Right ventricle myocardium superior (tissue), 1 donor: Measurements from ENCODE around the gene FAM114A1. TPM values are rescaled to one million over a fixed set of nuclear protein-coding genes. Genes with fewer than 3 reads are reported as not detected.

Source experiments
- ATAC-seq: fragments of 200-7000 bp; cut with Tn5 transposase; one replicate; pipeline ENCODE4 v1.9.1; 2020; ENCODE audit warnings: mild to moderate bottlenecking; ENCODE audit not compliant: poor library complexity
- DNase-seq: peaks from one replicate; pipeline ENCODE4 v3.0.0-alpha.2; 2020
- intact Hi-C: fragments of 100-400 bp; cut with DNase I; formaldehyde crosslinking; loops from one replicate; pipeline ENCODE4 v1.11.2; 2022
- total RNA-seq: library from RNA; stranded (reverse); fragmentation: NEBNext Ultra II Directional; extraction: Animal tissue kit (Norgen Biotek cat#: 25700); gene quantifications from one replicate; pipeline ENCODE4 v1.2.1, GENCODE V29; 2021
- donor health status: DM: no; HTN: yes; CAD: no; lungs with severe emphysema.

The FAM114A1 gene
- total RNA-seq, 1 donor from 2014 or later, result 20.3 TPM

DNA sequence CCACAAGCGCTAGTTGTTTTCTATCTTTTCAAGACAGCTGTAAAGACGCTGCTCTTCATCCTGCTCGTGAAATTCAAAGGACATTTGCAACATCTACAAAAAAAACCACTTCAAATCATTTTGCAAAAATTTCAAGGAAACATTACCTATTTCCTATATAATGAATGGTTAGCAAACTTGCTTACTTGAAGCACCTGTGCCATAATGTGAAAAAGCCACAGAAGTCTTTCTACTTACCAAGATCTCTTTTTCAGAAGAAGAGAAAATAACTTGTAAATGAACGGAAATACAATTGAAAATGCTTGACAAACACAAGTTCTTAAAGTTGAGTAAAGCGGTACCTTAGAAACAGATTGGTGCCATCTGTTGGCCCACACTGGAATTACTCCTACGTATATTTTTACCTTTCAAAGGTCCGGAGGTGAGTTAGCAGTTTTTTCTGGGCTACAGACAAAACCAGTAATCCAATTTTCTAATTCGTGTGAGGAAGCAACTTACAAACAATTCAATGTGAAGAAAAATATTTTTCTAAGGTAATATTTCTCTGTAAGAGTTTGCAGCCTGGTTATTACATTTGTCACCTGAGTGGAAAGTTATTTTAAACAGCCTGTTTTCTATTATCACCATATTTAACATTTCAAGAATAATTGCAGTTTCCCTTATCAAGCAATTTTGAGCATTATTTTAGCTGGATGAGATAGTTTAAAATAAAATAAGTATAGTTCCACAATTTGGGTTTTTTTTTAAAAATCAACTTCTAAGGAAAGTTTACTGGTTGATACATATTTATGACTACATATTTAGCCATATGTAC is 10.9 kb upstream of the FAM114A1 start, which contains the start of gene TLR6:
TSS of gene TLR6 (minus strand) at position 294 of the 814 bp plus-strand sequence. CDS start 27,344 bp downstream, outside the sequence.
- no peak for DNase-seq
- peak; percentile 71 for ATAC-seq
- intact Hi-C loops, result loop anchor here (5.0 kb wide), 1 partner anchor 94 kb away; no protein-coding TSS in a partner anchor

DNA sequence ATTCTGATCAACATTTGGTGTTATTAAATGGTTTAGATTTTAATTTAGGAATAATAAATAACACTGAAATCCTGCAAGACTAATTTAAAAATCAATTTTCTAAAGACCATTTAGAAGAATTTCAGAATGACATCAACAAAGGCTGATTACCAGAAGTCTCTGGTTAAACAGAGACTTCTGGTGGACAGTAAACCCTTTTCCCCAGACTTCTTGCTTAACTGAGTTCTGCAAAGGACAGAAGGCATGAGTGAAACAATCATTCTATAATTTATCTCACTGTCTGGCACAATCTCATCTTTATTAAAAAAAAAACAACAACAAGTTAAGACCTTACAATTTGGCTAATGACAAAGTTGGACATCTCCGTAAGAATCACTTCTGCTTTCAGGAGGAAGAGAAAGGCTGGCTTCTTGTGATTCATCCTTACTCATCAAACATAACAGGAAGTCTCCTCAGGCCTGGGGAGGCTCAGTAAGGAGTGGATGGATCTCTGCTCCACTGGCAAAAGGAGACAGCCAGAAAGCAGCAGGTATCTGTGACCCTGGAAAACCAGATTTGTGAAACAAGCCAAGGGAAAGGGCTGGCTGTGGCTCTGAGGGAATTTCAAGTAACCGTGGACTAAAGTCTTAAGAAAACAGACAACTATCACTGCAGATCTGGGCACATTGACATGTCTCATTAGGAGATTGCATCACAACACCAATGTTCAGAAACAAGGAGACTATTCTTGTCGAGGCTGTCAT is 10.1 kb upstream of the FAM114A1 start:
- ATAC-seq (peak; percentile 85), DNase-seq (no peak)
- intact Hi-C loops, result loop anchor here (5.0 kb wide), 1 partner anchor 95 kb away; no protein-coding TSS in a partner anchor

DNA sequence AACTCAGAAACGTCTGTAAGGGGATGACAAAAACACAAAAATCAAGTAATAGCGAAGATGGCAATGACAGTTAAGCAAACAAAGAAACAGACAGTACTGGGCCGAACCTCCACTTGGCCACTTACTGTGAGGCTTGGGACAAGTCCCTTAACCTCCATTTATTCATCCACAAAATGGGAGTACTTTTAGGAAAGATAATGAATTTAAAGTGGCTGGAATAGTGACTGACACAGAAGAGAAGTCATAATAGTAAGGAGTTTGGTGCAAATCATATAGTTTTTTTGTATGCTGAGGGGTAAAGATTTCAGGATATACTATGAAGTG is 9.5 kb upstream of the FAM114A1 start:
- intact Hi-C loops, result loop anchor here (5.0 kb wide), 1 partner anchor 96 kb away; no protein-coding TSS in a partner anchor
- no peak for DNase-seq
- no peak for ATAC-seq

DNA sequence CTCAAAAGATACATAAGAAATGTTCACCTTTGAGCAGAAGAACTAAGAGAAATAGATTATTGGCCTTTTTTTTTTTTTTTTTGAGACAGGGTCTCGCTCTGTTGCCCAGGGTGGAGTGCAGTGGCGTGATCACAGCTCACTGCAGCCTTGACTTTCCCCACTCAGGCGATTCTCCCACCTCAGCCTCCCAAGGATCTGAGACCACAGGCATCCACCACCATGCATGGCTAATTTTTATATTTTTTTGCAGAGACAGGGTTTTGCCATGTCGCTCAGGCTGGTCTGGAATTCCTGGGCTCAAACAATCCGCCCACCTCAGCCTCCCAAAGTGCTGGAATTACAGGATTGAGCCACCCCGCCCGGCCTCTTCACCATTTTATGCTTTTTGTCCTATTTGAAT is 8.1 kb upstream of the FAM114A1 start:
- intact Hi-C loops, result loop anchor here (5.0 kb wide), 1 partner anchor 97 kb away; no protein-coding TSS in a partner anchor
- ATAC-seq, result no peak
- no peak for DNase-seq

DNA sequence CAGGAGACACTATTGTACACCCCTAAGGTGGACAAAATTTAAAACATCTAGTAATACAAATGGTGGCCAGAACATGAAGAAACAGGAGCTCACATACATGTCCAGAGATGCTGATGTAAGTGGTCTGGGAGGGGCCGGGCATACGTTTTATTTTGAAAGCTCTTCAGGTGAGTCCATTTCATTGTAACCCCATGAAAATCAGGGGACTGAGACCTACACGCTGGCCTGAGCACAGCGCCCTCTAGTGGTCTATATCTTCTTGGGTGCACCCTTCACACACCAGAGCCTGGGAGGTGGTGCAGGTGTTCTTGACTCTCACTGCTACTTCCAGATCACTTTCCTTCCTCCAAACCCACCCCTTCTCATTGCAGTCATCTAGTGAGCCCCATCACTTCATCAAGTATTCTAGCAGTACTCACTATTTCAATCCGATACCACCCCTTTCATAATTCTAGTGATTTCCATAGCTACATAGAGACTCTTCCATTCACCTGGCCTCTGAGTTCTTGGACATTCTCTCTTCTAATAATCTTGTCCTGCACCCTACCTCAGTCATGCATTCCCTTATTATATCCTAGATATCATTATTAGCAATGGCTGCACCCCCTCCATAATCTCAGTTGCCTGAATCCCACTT is 6.7 kb upstream of the FAM114A1 start:
- intact Hi-C loops, result no loop called here
- ATAC-seq (no peak), DNase-seq (peak; percentile 45)

DNA sequence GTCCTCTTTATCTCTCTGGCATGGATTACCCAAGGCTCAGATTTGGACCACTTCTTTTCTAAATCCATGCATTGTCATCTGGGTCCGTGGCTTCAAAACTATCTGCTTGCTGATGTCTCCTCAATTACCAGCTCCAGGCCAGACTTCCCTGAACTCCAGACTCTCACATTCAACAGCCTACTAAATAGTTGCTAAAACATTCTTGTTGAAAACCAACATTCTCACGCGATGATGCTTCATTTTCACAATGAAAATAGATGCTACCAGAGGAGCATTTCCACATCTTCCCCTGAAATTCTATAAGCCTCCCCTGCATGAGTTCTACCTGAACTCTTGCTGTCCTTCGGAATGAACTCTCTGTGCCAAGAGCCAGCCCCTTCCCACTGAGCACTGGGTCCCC is 5.8 kb upstream of the FAM114A1 start:
- ATAC-seq (no peak), DNase-seq (no peak)
- intact Hi-C loops, result no loop called here

DNA sequence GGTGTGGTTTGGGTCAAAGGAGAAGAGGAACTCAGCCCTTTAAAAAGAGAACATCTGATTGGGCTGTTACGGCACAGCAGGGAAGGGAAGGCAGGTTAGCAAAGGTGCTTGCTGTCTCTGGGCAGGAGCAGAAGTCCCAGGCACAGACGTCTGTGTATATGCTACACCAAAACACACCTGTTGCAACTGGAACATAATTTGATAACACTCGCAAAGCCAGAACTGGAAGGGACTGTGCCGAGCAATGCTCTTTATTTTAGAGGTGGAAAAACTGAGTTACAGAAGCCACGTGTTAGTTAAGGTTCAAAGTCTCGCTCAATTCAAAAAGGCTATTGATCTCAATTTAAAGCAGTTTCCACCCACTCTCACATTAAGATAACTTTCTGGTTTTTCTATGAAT is 2.2 kb upstream of the FAM114A1 start:
- no peak for DNase-seq
- ATAC-seq, result no peak
- intact Hi-C loops, result no loop called here

DNA sequence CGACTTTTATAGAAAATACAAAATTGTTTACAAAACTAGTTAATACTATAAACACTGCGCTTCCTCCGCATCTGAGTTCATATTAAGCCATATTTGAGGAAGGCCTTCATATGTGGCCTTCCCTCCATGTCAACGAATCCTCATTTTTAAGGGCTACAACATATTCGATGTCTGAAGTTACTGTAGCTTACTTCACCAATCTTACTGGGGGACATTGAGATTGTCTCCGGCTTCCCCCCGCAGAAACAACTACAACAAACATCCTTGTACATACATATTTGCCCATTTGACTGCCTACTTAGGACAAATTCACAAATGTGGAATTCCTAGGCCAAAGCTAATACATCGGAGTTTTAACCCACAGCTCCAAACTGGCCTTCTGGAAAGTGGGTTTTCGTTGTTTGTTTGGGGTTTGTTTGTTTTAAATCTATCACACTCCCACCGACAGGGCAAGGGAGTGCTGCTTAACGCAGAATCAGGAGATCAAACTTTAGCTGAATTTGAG is 581 bp upstream of the FAM114A1 start:
- intact Hi-C loops, result no loop called here
- ATAC-seq (no peak), DNase-seq (no peak)

DNA sequence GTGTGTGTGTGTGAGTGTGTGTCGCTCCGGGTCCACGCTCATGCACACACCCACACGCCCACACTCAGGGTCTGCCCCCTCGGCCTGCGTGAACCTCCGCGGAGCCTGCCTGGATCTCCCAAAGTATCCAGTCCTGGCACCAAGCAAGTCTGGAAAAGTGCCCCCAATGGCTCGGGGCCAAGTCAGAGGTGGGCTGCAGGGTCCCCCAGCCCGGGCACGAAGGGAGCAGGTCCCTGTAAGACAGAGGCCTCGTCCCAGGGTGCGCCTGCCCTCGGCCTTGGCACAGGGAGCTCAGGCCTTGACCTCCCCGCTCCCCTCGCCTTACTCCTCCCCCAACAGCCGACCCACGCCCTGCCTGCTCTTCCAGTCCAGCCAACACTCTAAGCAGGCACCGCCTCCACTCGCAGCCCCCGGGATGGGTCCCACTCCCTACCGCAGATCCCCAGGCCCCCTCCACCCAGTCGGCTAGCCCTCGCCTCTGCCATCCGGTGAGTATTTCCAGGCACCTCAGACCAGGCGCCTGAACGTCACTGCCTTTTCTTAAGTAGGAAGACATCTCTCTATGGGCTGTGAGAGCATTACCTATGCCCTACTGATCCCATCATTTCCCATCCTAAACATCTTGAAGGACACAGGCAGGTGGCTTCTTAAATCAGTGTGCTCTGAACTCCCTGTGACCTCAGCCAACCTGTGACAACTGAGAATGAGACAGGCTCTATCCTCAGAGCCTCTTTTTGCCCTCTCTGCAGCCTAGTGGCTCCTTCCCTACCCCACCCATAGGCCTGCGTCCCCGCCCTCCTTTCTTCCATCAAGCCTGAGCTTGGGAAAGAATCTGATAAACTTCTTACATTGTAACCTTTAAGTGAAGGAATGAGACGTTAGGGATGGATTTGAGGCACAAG is 704 bp downstream of the FAM114A1 start:
- ATAC-seq (peak; percentile 67), DNase-seq (peak; percentile 75)
- intact Hi-C loops, result no loop called here

DNA sequence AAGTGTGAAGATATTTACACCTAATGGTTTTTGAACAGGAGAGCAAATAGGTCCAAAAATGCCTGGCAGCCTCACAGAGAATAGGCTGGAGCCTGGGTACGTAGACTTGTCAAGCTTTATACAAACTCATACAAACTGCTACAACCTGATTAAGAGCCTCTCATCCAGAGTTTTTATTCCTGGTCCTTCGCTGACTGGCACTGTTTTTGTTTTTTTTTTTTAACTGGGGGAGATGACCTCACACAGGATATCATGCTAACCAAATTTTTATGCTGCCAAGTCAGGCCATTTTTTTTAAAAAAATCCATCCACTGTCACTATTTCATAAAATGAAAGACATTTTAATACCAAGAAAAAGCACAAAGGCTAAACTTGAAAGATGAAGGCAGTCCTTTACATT is 1.9 kb downstream of the FAM114A1 start:
- ATAC-seq, result no peak
- DNase-seq, result no peak
- intact Hi-C loops, result no loop called here

DNA sequence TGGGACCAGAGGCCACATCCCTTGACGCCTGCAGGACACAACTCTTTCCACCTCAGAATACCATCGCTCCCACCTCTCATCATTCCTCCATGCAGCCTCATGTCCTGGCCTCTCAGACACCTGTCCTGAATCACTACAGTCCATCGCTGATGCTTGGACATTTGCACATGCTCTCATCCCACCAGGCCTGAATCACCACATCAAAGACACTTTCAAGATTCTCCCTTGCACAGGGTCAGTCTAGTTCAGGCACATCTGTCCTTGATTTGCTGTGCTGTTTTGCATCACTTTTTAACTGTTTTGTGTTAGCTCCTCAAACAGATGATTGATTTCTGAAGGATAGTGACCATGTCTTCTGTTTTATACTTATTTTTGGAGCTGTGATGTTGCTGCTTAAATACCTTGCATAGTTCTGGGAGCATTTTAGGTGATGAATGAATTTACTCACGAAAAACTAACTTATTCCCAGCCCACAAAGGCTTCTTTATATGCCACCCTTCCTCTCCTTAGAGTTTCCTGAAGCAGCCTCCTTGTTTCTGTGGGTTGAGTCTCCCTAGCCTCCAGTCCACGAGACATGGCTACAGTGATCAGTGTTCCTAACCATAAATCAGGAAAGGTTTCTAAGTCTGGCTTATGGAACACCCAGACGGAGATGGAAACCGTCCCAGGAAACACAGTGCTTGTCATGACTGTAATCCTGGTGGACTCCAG is 2.6 kb downstream of the FAM114A1 start:
- ATAC-seq, result no peak
- intact Hi-C loops, result no loop called here
- no peak for DNase-seq

DNA sequence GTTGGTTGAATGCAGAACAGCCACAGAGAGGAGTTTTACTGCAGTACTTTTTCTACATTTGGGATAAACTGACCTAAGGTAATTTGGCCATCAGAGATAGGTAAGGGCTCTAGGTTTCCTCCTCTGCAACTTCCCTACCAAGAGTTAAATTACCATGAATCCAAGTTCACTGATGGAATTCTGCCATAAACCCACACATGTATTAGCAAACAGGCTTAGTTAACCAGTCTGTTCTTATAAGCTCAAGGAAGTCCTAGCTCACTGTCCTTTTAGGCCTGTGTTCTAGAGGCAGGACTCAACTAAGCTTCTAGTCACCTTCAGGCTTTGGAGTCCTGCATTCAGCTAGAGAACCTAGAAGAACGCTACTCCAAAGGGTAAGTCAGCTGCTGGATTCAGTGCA is 4.0 kb downstream of the FAM114A1 start:
- intact Hi-C loops, result no loop called here

DNA sequence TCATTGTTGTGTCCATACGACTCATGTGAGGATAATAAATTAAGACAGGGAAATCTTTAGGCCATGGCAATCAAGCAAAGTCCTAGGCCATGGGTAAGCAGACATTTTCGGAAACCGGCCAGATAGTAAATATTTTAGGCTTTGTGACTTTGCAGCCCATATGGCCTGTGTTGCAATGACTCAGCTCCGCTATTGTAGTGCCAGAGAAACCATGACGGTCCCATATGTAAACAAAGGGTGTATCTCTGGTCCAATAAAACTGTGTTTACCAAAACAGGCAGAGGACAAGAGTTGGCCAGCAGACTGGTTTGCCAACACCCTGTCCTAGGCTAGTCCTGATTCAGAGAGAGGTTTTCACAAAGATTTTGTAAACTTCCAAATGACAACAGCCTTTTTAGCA is 5.0 kb downstream of the FAM114A1 start:
- intact Hi-C loops, result no loop called here
- DNase-seq (no peak), ATAC-seq (no peak)

More for the DNA sequence above, 4.0 kb downstream of the FAM114A1 start:
- DNase-seq, result no peak
- no peak for ATAC-seq

DNA sequence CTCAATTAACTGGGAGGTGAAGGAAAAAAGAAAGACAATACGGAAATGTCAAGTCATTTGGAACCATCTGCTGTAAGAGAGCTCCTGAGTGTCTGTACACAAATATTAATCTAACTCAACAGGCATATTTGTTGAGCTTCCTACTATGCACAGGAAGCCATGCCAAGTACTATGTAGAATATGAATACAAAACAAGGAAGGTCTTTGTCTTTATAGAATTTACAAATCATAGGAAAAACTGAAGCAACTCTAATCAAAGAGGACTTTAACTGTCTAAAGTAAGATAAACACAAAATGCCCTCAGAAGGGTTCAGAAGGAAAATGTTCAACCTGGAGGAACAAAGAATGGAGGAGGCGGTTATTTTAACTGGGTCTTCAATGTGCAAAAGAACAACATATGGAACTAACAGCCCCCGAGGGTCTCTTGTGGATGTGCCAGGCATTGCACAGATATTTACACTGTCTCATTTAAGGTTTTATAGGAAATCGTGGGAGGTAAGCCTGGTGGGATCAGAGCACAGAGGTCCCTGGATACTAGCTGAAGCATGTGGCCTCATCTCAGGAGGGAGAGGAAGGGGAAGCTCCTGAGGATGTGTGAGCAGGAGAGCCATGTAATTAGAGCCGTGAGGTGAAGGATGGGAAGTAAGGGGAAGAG is 5.8 kb downstream of the FAM114A1 start:
- no peak for ATAC-seq
- no peak for DNase-seq
- intact Hi-C loops, result no loop called here

DNA sequence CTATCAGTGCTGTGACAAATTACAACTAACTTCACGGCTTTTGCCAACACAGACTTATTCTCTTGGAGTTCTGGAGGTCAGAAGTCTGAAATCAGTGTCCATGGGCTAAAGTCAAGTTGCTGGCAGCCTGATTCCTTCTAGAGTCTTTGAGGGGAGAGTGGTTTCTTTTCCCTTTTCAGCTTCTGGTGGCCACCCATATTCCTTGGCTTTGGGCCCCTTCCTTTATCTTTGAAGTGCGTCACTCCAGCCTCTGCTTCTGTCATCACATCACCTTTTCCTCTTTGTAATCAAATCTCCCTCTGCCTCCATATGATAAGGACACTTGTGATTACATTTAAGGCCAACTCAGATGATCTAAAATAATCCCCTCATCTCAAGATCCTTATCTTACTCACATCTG is 9.0 kb downstream of the FAM114A1 start:
- no peak for ATAC-seq
- intact Hi-C loops, result no loop called here
- DNase-seq, result no peak

DNA sequence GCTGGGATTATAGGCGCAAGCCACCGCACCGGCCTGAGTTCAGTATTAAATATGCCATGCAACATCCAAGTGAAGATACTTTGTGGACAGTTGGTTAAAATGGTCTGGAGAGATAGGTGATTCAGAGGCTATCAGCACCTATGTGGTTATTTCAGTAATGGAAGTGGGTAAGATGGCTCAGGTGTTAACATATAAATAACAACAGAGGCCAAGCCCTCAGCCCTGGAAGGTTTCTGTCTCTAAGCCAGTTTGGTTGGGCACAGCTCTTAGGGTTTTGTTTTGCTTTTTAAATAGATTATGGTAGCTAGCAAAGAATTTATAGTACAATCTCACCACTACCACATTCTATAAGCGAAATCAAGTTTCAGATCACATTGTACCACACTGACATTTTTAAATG is 16.6 kb downstream of the FAM114A1 start:
- no peak for DNase-seq
- intact Hi-C loops, result no loop called here
- no peak for ATAC-seq

DNA sequence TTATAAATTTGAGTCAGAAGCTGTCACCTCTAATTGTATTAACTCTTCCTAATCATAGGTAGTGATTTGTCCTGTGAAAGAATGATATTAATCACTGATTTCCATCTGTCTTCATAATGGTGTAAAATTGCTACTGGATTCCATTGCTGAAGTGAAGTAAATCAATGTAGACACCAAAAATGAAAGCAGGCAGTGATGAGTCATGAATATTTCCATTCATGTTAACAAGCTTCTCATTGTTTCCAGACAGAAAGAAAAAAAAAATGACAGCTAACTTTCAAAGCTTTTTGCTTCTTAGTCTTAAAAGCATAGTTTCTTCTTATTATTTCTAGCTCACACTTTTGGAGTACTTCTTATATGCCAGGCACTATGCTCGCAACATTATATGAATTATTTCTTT is 21.5 kb downstream of the FAM114A1 start:
- intact Hi-C loops, result no loop called here
- ATAC-seq (peak; percentile 34), DNase-seq (no peak)
